HCT116 (cell line): ENCODE results near the gene HEPN1. TPM values are rescaled to one million over a fixed set of nuclear protein-coding genes. Genes with fewer than 3 reads are reported as not detected.

ENCODE experiments used
- ATAC-seq: fragments of 200-7000 bp; cut with Tn5 transposase; 2 replicates; pipeline ENCODE4 v1.9.1; 2020; ENCODE audit warnings: mild to moderate bottlenecking, moderate library complexity
- BruUV-seq: library from RNA; stranded (reverse); fragments of 400-500 nt; replicated peaks from 2 replicates; lab custom pipeline; 2021; lab: Mats Ljungman, UMichigan
- CTCF ChIA-PET: fragments of 300-600 bp; sonication (Branson Sonifier 250); formaldehyde crosslinking; loops from one replicate; lab custom pipeline; 2021; ENCODE audit warnings: antibody characterized with exemption; lab: Charles Lee
- POLR2A ChIA-PET: fragments of 300-600, 350-600 bp; sonication (Branson Sonifier 250); formaldehyde crosslinking; loops from one replicate; lab custom pipeline; 2021; ENCODE audit warnings: antibody characterized with exemption; lab: Charles Lee
- RAD21 ChIA-PET, 2 experiments: fragments of 300-600 bp; sonication (Branson Sonifier 250); formaldehyde crosslinking; loops; one replicate each; lab custom pipeline; 2023; ENCODE audit warnings: low total read pairs in 2 of 2; ENCODE audit not compliant: uncharacterized antibody in 2 of 2, unreplicated experiment in 2 of 2, low non-redundant PET in 1 of 2; lab: Charles Lee
- DNase-seq: peaks from one replicate; pipeline ENCODE4 v3.0.0-alpha.2; 2010; ENCODE audit warnings: low read depth, low spot score
- H2AFZ ChIP-seq: fragments of 200-600 bp; shearing (Covaris generic), sonication (generic); 2 replicates; pipeline ENCODE4 v1.6.1; 2017; ENCODE audit warnings: low read depth, mixed run types, mixed read lengths, antibody characterized with exemption, low read length; ENCODE audit not compliant: poor library complexity, severe bottlenecking
- H3K27ac ChIP-seq: 2 replicates; pipeline ENCODE4 v1.5.1; 2012; ENCODE audit warnings: low read depth, low read length
- H3K27me3 ChIP-seq: fragments of 200-600 bp; sonication (generic); 2 replicates; pipeline ENCODE4 v1.6.1; 2016; ENCODE audit warnings: mixed run types, low read length, mixed read lengths; ENCODE audit not compliant: insufficient read depth
- H3K36me3 ChIP-seq, 2 experiments: fragments of 200-500 bp in 1 of 2; fragments of 200-600 bp in 1 of 2; sonication (Bioruptor generic) in 1 of 2; sonication (generic) in 1 of 2; 2 replicates each; pipeline versions ENCODE4 v1.5.1 to v1.6.1; 2014 to 2016; ENCODE audit warnings: low read length in 2 of 2, inconsistent platforms in 1 of 2, mixed read lengths in 1 of 2, mixed run types in 1 of 2; ENCODE audit not compliant: insufficient read depth in 2 of 2, control insufficient read depth in 1 of 2
- H3K4me1 ChIP-seq, 2 experiments: fragments of 200-600 bp in 1 of 2; sonication (generic) in 1 of 2; 2 replicates each; pipeline versions ENCODE4 v1.5.1 to v1.6.1; 2012 to 2017; ENCODE audit warnings: low read length in 2 of 2, inconsistent platforms in 1 of 2, mild to moderate bottlenecking in 1 of 2, mixed read lengths in 1 of 2, mixed run types in 1 of 2, moderate library complexity in 1 of 2; ENCODE audit not compliant: insufficient read depth in 2 of 2, control insufficient read depth in 1 of 2
- H3K4me2 ChIP-seq: fragments of 200-600 bp; sonication (generic); 2 replicates; pipeline ENCODE4 v1.6.1; 2017; ENCODE audit warnings: mixed run types, low read length, mixed read lengths
- H3K4me3 ChIP-seq, 2 experiments: fragments of 200-600 bp in 1 of 2; sonication (generic) in 1 of 2; replicated peaks in 1 of 2; 2 replicates each; pipeline ENCODE4 v1.5.1; 2011 to 2016; ENCODE audit warnings: low read length in 2 of 2, control low read depth in 1 of 2, low read depth in 1 of 2, mild to moderate bottlenecking in 1 of 2, mixed read lengths in 1 of 2, mixed run types in 1 of 2
- H3K79me2 ChIP-seq: fragments of 200-600 bp; sonication (generic); 2 replicates; pipeline ENCODE4 v1.6.1; 2017; ENCODE audit warnings: mild to moderate bottlenecking, mixed run types, low read length, moderate library complexity, mixed read lengths; ENCODE audit not compliant: insufficient read depth
- H3K9ac ChIP-seq: fragments of 200-600 bp; sonication (generic); 2 replicates; pipeline ENCODE4 v1.6.1; 2016; ENCODE audit warnings: low read length, mixed read lengths
- H3K9me2 ChIP-seq: fragments of 200-600 bp; sonication (generic), shearing (Covaris generic); 2 replicates; pipeline ENCODE4 v1.6.1; 2017; ENCODE audit warnings: mixed run types, mild to moderate bottlenecking, moderate library complexity; ENCODE audit not compliant: insufficient read depth
- H3K9me3 ChIP-seq, 2 experiments: fragments of 200-500 bp in 1 of 2; fragments of 200-600 bp in 1 of 2; sonication (Bioruptor generic) in 1 of 2; sonication (generic) in 1 of 2; 2 replicates each; pipeline ENCODE4 v1.6.1; 2014 to 2017; ENCODE audit warnings: low read length in 2 of 2, mixed read lengths in 2 of 2, inconsistent platforms in 1 of 2, low read depth in 1 of 2, mild to moderate bottlenecking in 1 of 2, mixed run types in 1 of 2, moderate library complexity in 1 of 2; ENCODE audit not compliant: control insufficient read depth in 1 of 2, insufficient read depth in 1 of 2
- H4K20me1 ChIP-seq: fragments of 200-600 bp; sonication (generic), shearing (Covaris generic); 2 replicates; pipeline ENCODE4 v1.6.1; 2017; ENCODE audit warnings: mixed run types, mild to moderate bottlenecking, moderate library complexity; ENCODE audit not compliant: insufficient read depth
- EGR1 ChIP-seq: IDR thresholded peaks from 2 replicates; pipeline ENCODE4 v1.6.1; 2012; ENCODE audit warnings: low read depth
- POLR2A ChIP-seq: IDR thresholded peaks from 2 replicates; pipeline ENCODE4 v1.7.0; 2011; ENCODE audit warnings: borderline replicate concordance; ENCODE audit not compliant: insufficient read depth, insufficient read length; ENCODE audit errors: extremely low read depth
- RAD21 ChIP-seq: IDR thresholded peaks from 2 replicates; pipeline ENCODE4 v1.6.1; 2012; ENCODE audit warnings: low read depth, mild to moderate bottlenecking
- SP1 ChIP-seq: IDR thresholded peaks from 2 replicates; pipeline ENCODE4 v1.6.1; 2012; ENCODE audit warnings: low read depth
- SRF ChIP-seq: IDR thresholded peaks from 2 replicates; pipeline ENCODE4 v1.6.1; 2012; ENCODE audit warnings: low read depth
- ZFX ChIP-seq: fragments of 450-650 bp; IDR thresholded peaks from 2 replicates; pipeline ENCODE4 v1.6.1; 2017
- intact Hi-C: fragments of 100-400 bp; cut with micrococcal nuclease; formaldehyde crosslinking; loops from 2 replicates; pipeline ENCODE4 v1.10.0; 2022
- total RNA-seq: library from RNA; stranded (reverse); gene quantifications from one replicate; pipeline ENCODE4 v1.2.1, GENCODE V29; 2021; ENCODE audit not compliant: unreplicated experiment
- TF ChIP-seq, protein P1 (sequence below): IDR thresholded peaks from 2 replicates; pipeline ENCODE4 v1.6.1; 2011; ENCODE audit warnings: mild to moderate bottlenecking, low read length, moderate library complexity; ENCODE audit not compliant: insufficient replicate concordance; ENCODE audit errors: extremely low read depth
- TF ChIP-seq, protein P2 (sequence below): IDR thresholded peaks from 2 replicates; pipeline ENCODE4 v1.6.1; 2012; ENCODE audit warnings: low read depth
- TF ChIP-seq, protein P3 (sequence below): IDR thresholded peaks from 2 replicates; pipeline ENCODE4 v1.6.1; 2012

The HEPN1 gene
- total RNA-seq, 1 experiment from 2014 or later: not detected

DNA sequence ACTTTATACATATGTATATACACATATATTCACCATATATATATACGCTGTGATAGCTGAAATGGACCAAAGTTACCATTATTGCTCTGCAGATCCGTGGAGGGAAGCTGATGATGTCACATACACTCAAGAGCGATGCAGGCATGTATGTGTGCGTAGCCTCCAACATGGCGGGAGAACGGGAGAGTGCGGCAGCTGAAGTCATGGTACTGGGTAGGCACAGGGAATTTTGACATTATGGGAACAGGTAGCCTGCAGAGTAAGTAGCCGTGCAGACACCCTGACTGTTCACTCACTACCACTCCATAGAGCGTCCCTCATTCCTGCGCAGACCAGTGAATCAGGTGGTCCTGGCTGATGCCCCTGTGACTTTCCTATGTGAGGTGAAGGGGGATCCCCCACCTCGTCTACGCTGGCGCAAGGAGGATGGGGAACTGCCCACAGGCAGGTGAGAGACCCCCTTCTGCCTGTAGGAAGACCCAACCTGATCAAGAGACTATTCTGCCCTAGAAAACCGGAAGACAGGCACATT, 49.1 kb upstream of the HEPN1 start:
- no peak for DNase-seq
- Histone ChIP-seq H3K9me3 (no peaks in the 10 kb centered on the region), H3K79me2 (no peaks in the 10 kb centered on the region), H3K4me2 (no peak overlapping the region), H3K36me3 (no peaks in the 10 kb centered on the region), H3K9ac (no peak overlapping the region), H4K20me1 (no peaks in the 10 kb centered on the region), H3K27me3 (peaks cover 25% of the 10 kb centered on the region; the same call in 1 of the 2 replicates)
- BruUV-seq: no TSS peak
- POLR2A ChIA-PET: no interaction called here
- TF ChIP-seq RAD21 (no peak), ZFX (no peak), POLR2A (no peak), SRF (no peak), EGR1 (no peak), SP1 (no peak)
- TF ChIP-seq, protein P1, sequence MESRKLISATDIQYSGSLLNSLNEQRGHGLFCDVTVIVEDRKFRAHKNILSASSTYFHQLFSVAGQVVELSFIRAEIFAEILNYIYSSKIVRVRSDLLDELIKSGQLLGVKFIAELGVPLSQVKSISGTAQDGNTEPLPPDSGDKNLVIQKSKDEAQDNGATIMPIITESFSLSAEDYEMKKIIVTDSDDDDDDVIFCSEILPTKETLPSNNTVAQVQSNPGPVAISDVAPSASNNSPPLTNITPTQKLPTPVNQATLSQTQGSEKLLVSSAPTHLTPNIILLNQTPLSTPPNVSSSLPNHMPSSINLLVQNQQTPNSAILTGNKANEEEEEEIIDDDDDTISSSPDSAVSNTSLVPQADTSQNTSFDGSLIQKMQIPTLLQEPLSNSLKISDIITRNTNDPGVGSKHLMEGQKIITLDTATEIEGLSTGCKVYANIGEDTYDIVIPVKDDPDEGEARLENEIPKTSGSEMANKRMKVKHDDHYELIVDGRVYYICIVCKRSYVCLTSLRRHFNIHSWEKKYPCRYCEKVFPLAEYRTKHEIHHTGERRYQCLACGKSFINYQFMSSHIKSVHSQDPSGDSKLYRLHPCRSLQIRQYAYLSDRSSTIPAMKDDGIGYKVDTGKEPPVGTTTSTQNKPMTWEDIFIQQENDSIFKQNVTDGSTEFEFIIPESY: no peak
- TF ChIP-seq, protein P2, sequence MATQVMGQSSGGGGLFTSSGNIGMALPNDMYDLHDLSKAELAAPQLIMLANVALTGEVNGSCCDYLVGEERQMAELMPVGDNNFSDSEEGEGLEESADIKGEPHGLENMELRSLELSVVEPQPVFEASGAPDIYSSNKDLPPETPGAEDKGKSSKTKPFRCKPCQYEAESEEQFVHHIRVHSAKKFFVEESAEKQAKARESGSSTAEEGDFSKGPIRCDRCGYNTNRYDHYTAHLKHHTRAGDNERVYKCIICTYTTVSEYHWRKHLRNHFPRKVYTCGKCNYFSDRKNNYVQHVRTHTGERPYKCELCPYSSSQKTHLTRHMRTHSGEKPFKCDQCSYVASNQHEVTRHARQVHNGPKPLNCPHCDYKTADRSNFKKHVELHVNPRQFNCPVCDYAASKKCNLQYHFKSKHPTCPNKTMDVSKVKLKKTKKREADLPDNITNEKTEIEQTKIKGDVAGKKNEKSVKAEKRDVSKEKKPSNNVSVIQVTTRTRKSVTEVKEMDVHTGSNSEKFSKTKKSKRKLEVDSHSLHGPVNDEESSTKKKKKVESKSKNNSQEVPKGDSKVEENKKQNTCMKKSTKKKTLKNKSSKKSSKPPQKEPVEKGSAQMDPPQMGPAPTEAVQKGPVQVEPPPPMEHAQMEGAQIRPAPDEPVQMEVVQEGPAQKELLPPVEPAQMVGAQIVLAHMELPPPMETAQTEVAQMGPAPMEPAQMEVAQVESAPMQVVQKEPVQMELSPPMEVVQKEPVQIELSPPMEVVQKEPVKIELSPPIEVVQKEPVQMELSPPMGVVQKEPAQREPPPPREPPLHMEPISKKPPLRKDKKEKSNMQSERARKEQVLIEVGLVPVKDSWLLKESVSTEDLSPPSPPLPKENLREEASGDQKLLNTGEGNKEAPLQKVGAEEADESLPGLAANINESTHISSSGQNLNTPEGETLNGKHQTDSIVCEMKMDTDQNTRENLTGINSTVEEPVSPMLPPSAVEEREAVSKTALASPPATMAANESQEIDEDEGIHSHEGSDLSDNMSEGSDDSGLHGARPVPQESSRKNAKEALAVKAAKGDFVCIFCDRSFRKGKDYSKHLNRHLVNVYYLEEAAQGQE: no peak
- TF ChIP-seq, protein P3, sequence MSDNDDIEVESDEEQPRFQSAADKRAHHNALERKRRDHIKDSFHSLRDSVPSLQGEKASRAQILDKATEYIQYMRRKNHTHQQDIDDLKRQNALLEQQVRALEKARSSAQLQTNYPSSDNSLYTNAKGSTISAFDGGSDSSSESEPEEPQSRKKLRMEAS: no peak
- TF ChIP-seq, all 23 proteins: peak for 0
- Histone ChIP-seq H3K27ac (no peak overlapping the region), H3K9me2 (no peaks in the 10 kb centered on the region), H2AFZ (no peak overlapping the region), H3K4me3 (no peak overlapping the region), H3K4me1 (no peaks in the 10 kb centered on the region)
- intact Hi-C loops: loop anchor here (10.0 kb wide), 1 partner anchor 455 kb away; no protein-coding TSS in a partner anchor
- no peak for ATAC-seq
- ChIA-PET CTCF (no interaction called here), RAD21 (no interaction called here)
